ENCODE results near the gene GPATCH2.
"Not testable (repeated sequence)": the region's sequence is repeated elsewhere in the genome, so short reads cannot be mapped to it uniquely, and the experiment has no call there.

GPATCH2 gene

GRCh38 chr1:217524787-217525520 is 105.9 kb downstream of the GPATCH2 start:
- no peak for DNase-seq

GRCh38 chr1:217523921-217524320 is 107.0 kb downstream of the GPATCH2 start:
- DNase-seq = not testable (repeated sequence)

- DNase-seq = no peak
Observed at GRCh38 chr1:217522277-217522676, 108.6 kb downstream of the GPATCH2 start.

- no peak for DNase-seq
Observed at GRCh38 chr1:217521317-217521716, 109.6 kb downstream of the GPATCH2 start.

- no peak for DNase-seq
Observed at GRCh38 chr1:217506878-217507277, 124.0 kb downstream of the GPATCH2 start.

- no peak for DNase-seq
Observed at GRCh38 chr1:217498209-217498608, 132.7 kb downstream of the GPATCH2 start.

- DNase-seq = no peak
Observed at GRCh38 chr1:217495249-217495648, 135.6 kb downstream of the GPATCH2 start.

GRCh38 chr1:217494767-217495166 is 136.1 kb downstream of the GPATCH2 start:
- no peak for DNase-seq

- DNase-seq = no peak
Observed at GRCh38 chr1:217493290-217493689, 137.6 kb downstream of the GPATCH2 start.

- DNase-seq = no peak
Observed at GRCh38 chr1:217484871-217485270, 146.0 kb downstream of the GPATCH2 start.

GRCh38 chr1:217482356-217483102 is 148.4 kb downstream of the GPATCH2 start:
- DNase-seq = no peak

- DNase-seq = no peak
Observed at GRCh38 chr1:217478450-217478849, 152.4 kb downstream of the GPATCH2 start.

GRCh38 chr1:217472915-217473314 is 158.0 kb downstream of the GPATCH2 start:
- DNase-seq = no peak

- no peak for DNase-seq
Observed at GRCh38 chr1:217471403-217471802, 159.5 kb downstream of the GPATCH2 start.

- DNase-seq = no peak
Observed at GRCh38 chr1:217469983-217470382, 160.9 kb downstream of the GPATCH2 start.

- no peak for DNase-seq
Observed at GRCh38 chr1:217465102-217465501, 165.8 kb downstream of the GPATCH2 start.

GRCh38 chr1:217462666-217463065 is 168.2 kb downstream of the GPATCH2 start:
- no peak for DNase-seq

- DNase-seq = no peak
Observed at GRCh38 chr1:217462159-217462558, 168.7 kb downstream of the GPATCH2 start.

GRCh38 chr1:217457016-217457415 is 173.9 kb downstream of the GPATCH2 start:
- DNase-seq = no peak

GRCh38 chr1:217456261-217456660 is 174.6 kb downstream of the GPATCH2 start:
- no peak for DNase-seq

- no peak for DNase-seq
Observed at GRCh38 chr1:217453816-217454215, 177.1 kb downstream of the GPATCH2 start.

GRCh38 chr1:217449370-217449769 is 181.5 kb downstream of the GPATCH2 start:
- DNase-seq = no peak

GRCh38 chr1:217443845-217444244 is 187.0 kb downstream of the GPATCH2 start:
- no peak for DNase-seq

GRCh38 chr1:217437376-217437775 is 193.5 kb downstream of the GPATCH2 start:
- no peak for DNase-seq
